ENCODE data around the gene RTL10. TPM values are rescaled to one million over a fixed set of nuclear protein-coding genes. Genes with fewer than 3 reads are reported as not detected.

The RTL10 gene
- polyA plus RNA-seq, 1 donor: 19.5 TPM

DNA sequence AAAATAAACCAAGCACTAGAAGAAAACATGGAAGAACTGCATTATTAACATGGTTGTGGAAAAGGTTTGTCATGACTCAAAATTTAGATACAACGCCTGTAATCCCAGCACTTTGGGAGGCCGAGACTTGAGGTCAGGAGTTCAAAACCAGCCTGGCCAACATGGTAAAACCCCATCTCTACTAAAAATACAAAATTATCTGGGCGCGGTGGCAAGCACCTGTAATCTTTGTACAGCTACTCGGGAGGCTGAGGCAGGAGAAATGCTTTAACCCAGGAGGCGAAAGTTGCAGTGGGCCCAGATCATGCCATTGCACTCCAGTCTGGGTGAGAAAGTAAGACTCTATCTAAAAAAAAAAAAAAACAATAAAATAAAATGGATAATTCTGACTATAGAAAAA is 23.7 kb downstream of the RTL10 start:
- DNase-seq: no peak
- no peaks in the 10 kb centered on the region for H3K36me3 ChIP-seq (ENCODE audit: control insufficient read depth, insufficient read depth, low read length)
- H3K4me1 ChIP-seq (ENCODE audit: control insufficient read depth, insufficient read depth, low read length): no peaks in the 10 kb centered on the region
- no peaks in the 10 kb centered on the region for H3K27me3 ChIP-seq (ENCODE audit: control insufficient read depth, insufficient read depth, low read length)
- no peaks in the 10 kb centered on the region for H3K9me3 ChIP-seq (ENCODE audit: control insufficient read depth, low read depth, low read length)
- no peak overlapping the region for H3K4me3 ChIP-seq (ENCODE audit: low read length)
- 95% methylated on average over 4 of the region's 6 CpGs for WGBS (ENCODE audit: insufficient coverage, low lambda C conversion rate)
- no peak overlapping the region for H3K27ac ChIP-seq (ENCODE audit: low read length)

DNA sequence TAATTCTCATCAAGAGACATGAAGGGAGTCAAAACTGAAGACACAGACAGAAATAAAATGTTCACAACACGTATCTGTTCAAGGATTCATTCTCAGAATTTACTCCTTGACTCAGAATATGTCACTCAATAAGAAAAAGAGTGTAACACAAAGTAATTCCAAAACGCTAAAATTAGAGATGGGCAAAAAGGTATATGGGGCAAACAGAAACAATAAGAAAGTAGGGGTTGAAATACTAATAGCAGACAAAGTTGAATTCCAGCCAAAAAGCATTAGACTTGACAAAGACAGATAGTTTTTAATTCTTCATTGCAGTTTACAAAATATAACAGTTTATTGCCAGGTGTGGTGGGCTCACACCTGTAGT is 26.7 kb downstream of the RTL10 start:
- no peak for DNase-seq
- no CpG with 5 or more reads among the region's 2 CpGs for WGBS (ENCODE audit: insufficient coverage, low lambda C conversion rate)
- Histone ChIP-seq H3K27ac (ENCODE audit: low read length) (no peak overlapping the region), H3K27me3 (ENCODE audit: control insufficient read depth, insufficient read depth, low read length) (no peaks in the 10 kb centered on the region), H3K9me3 (ENCODE audit: control insufficient read depth, low read depth, low read length) (no peaks in the 10 kb centered on the region), H3K36me3 (ENCODE audit: control insufficient read depth, insufficient read depth, low read length) (no peaks in the 10 kb centered on the region), H3K4me1 (ENCODE audit: control insufficient read depth, insufficient read depth, low read length) (peaks cover 17% of the 10 kb centered on the region), H3K4me3 (ENCODE audit: low read length) (no peak overlapping the region)

DNA sequence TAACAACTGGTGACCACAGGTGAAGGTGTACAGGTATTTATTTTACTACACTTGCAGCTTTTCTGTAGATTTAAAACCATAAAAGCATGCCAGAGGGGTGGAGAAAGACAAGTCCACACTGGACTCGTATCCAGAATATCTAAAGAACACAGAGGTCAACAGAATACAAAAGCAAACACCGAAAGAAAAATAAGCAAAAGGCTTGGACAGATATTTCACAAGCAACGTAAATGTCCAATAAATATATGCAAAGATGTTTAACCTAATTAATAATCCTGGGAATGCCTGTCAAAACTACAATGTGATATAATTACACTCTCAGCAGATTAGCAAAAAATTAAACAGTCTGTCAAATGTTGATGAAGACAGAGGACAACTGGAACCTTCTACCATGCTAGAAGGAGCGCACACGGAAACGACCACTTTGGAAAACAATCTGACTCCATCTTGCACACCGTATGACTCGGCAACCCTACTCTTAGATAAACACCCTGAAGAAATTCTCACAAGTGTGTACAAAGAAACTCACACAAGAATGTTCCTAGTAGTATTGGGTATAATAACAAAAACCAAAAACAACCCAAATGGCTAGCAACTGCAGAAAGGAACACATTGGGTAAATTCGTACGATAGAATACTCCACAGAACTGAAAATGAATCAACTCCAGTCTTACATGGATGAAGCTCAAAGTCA is 27.2 kb downstream of the RTL10 start:
- DNase-seq: no peak
- Histone ChIP-seq H3K4me3 (ENCODE audit: low read length) (no peak overlapping the region), H3K9me3 (ENCODE audit: control insufficient read depth, low read depth, low read length) (no peaks in the 10 kb centered on the region), H3K27ac (ENCODE audit: low read length) (no peak overlapping the region), H3K4me1 (ENCODE audit: control insufficient read depth, insufficient read depth, low read length) (peaks cover 22% of the 10 kb centered on the region), H3K27me3 (ENCODE audit: control insufficient read depth, insufficient read depth, low read length) (no peaks in the 10 kb centered on the region), H3K36me3 (ENCODE audit: control insufficient read depth, insufficient read depth, low read length) (no peaks in the 10 kb centered on the region)
- 67% methylated on average over 5 of the region's 10 CpGs for WGBS (ENCODE audit: insufficient coverage, low lambda C conversion rate)

DNA sequence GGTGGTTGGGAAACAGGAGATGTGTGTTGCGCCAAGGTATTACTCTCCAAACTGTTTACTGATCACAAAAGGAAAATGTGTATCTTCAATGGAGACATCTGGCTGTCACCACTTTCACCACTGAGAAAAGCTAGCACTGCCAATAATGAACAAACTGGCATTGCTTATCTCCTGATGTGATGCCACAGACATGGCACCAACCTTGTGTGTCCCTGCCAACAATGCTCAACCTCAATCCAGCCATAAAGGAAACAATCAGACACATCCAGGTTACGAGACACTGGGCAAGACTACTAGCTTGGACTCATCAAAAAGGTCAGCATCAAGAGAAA is 28.1 kb downstream of the RTL10 start:
- WGBS (ENCODE audit: insufficient coverage, low lambda C conversion rate): 17% methylated on average over 1 of the region's 2 CpGs
- Histone ChIP-seq H3K36me3 (ENCODE audit: control insufficient read depth, insufficient read depth, low read length) (no peaks in the 10 kb centered on the region), H3K4me3 (ENCODE audit: low read length) (no peak overlapping the region)

DNA sequence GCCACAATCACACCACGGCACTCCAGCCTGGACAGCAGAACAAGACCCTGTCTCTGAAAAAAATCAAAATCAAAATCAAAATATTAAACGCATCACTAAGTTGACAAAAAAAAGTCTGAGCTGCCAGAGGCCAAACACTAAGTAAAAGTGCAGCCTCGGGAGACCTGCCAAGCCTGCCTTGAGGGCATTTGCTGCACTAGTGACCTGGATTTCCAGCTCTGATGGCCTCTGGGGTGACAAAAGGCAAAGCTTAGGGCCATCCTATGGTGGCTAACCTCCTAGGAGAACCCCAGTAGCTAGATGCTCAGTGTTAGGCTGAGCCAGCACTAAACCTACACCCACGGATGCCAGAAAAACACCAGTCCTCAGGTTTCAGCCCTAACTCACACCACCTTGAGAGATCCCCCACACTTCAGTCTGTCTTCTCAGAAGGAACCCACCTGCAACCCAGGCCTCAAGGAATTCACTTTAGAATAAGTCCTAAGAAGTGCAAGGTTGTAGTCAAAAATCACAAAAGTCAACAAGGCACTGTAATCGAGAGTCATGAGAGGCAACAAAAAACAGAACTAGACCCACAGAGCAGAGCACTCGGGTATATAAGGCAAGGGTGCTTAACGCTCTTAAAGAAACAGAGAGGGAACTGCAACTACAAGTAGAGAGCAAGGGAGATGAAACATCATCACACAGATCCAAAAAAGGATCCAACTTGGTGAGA is 28.6 kb downstream of the RTL10 start:
- WGBS (ENCODE audit: insufficient coverage, low lambda C conversion rate): 92% methylated on average over 2 of the region's 7 CpGs
- Histone ChIP-seq H3K36me3 (ENCODE audit: control insufficient read depth, insufficient read depth, low read length) (no peaks in the 10 kb centered on the region), H3K9me3 (ENCODE audit: control insufficient read depth, low read depth, low read length) (no peaks in the 10 kb centered on the region), H3K4me1 (ENCODE audit: control insufficient read depth, insufficient read depth, low read length) (peaks cover 25% of the 10 kb centered on the region), H3K4me3 (ENCODE audit: low read length) (no peak overlapping the region), H3K27ac (ENCODE audit: low read length) (no peak overlapping the region), H3K27me3 (ENCODE audit: control insufficient read depth, insufficient read depth, low read length) (no peaks in the 10 kb centered on the region)
- no peak for DNase-seq

More for the DNA sequence above, 28.1 kb downstream of the RTL10 start:
- Histone ChIP-seq H3K9me3 (ENCODE audit: control insufficient read depth, low read depth, low read length) (no peaks in the 10 kb centered on the region), H3K27me3 (ENCODE audit: control insufficient read depth, insufficient read depth, low read length) (no peaks in the 10 kb centered on the region), H3K27ac (ENCODE audit: low read length) (no peak overlapping the region), H3K4me1 (ENCODE audit: control insufficient read depth, insufficient read depth, low read length) (peaks cover 25% of the 10 kb centered on the region)
- DNase-seq: no peak

DNA sequence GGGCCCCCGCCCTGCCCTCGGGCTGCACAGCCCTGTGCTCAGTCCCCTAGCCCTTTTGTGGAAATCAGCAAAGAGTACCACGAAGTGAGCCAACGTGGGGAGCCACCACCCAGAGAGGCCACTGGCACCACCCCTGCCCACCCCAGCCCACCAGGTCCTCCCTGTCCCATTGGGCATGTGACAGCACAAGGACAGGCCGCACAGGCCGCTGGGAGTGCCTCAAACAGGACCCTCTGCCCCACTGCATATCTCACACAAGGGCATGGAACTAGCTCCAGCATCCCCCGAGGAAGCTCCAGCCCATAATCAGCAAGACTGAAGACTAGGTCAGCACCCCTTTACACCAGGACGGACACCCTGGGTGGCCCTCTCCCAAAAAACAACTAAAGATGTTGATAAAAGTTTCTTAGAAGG is 29.7 kb downstream of the RTL10 start:
- H3K27ac ChIP-seq (ENCODE audit: low read length): peak overlapping the region; percentile 51

DNA sequence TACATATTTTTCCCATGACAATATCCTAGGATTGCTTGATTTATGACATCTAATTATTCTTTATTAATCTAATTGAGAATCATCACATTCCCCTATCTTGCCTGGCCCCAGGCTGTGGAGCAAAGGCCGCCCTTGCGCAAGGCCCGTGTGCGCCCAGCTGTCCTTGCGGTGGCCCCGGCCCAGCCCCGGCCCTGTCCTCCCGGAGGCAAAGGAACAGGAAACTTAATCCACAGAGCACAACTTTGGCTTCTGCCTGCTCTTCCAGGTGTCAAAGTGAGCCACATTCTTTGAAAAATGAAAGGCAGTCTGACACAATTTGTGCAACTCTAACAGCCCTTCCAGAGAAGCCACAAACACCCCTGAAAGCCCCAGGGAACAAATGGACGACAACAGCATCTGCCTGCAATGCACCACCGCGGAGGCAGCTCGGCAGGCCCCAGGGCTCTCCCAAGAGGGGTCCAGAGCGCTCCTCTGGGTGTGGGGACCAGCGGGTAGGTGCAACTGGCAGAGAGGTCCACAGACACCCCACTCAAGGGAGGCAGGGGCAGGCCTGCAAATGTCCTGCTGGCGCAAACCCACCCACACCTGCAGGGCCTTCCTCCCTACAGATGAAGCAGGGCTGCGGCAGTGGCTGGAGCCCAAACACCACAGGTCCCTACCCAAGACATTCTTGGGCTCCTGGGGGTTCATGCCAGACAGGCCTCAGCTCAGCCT is 30.3 kb downstream of the RTL10 start:
- H3K4me3 ChIP-seq (ENCODE audit: low read length): no peak overlapping the region
- no peaks in the 10 kb centered on the region for H3K9me3 ChIP-seq (ENCODE audit: control insufficient read depth, low read depth, low read length)
- peaks cover 25% of the 10 kb centered on the region for H3K4me1 ChIP-seq (ENCODE audit: control insufficient read depth, insufficient read depth, low read length)
- WGBS (ENCODE audit: insufficient coverage, low lambda C conversion rate): no CpG with 5 or more reads among the region's 16 CpGs
- DNase-seq: peak; percentile 82 to 87
- peak overlapping the region; percentile 51 for H3K27ac ChIP-seq (ENCODE audit: low read length)
- no peaks in the 10 kb centered on the region for H3K36me3 ChIP-seq (ENCODE audit: control insufficient read depth, insufficient read depth, low read length)
- no peaks in the 10 kb centered on the region for H3K27me3 ChIP-seq (ENCODE audit: control insufficient read depth, insufficient read depth, low read length)

More for the DNA sequence above, 29.7 kb downstream of the RTL10 start:
- WGBS (ENCODE audit: insufficient coverage, low lambda C conversion rate): no CpG with 5 or more reads among the region's 8 CpGs
- H3K9me3 ChIP-seq (ENCODE audit: control insufficient read depth, low read depth, low read length): no peaks in the 10 kb centered on the region
- peaks cover 25% of the 10 kb centered on the region for H3K4me1 ChIP-seq (ENCODE audit: control insufficient read depth, insufficient read depth, low read length)
- H3K4me3 ChIP-seq (ENCODE audit: low read length): no peak overlapping the region
- H3K36me3 ChIP-seq (ENCODE audit: control insufficient read depth, insufficient read depth, low read length): no peaks in the 10 kb centered on the region
- no peak for DNase-seq
- H3K27me3 ChIP-seq (ENCODE audit: control insufficient read depth, insufficient read depth, low read length): no peaks in the 10 kb centered on the region

DNA sequence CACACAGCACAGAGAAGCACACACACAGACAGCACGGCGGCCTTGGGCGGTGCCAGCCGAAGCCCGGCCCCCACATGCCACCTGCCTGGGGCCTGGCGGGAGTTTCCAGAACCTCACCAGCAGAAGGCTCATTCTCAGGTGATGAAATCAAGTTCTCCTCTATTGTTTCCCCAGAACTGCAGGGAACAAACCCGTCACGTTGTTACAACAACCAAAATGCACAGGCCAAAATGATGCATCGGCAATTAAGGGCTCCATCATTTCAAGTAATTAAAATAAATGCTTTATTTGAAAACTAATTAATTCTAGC is 30.8 kb downstream of the RTL10 start:
- Histone ChIP-seq H3K36me3 (ENCODE audit: control insufficient read depth, insufficient read depth, low read length) (no peaks in the 10 kb centered on the region), H3K27ac (ENCODE audit: low read length) (peak overlapping the region; percentile 51), H3K4me3 (ENCODE audit: low read length) (no peak overlapping the region), H3K27me3 (ENCODE audit: control insufficient read depth, insufficient read depth, low read length) (no peaks in the 10 kb centered on the region), H3K9me3 (ENCODE audit: control insufficient read depth, low read depth, low read length) (no peaks in the 10 kb centered on the region), H3K4me1 (ENCODE audit: control insufficient read depth, insufficient read depth, low read length) (peaks cover 25% of the 10 kb centered on the region)
- no CpG with 5 or more reads among the region's 9 CpGs for WGBS (ENCODE audit: insufficient coverage, low lambda C conversion rate)
- DNase-seq: peak; percentile 76 to 84

DNA sequence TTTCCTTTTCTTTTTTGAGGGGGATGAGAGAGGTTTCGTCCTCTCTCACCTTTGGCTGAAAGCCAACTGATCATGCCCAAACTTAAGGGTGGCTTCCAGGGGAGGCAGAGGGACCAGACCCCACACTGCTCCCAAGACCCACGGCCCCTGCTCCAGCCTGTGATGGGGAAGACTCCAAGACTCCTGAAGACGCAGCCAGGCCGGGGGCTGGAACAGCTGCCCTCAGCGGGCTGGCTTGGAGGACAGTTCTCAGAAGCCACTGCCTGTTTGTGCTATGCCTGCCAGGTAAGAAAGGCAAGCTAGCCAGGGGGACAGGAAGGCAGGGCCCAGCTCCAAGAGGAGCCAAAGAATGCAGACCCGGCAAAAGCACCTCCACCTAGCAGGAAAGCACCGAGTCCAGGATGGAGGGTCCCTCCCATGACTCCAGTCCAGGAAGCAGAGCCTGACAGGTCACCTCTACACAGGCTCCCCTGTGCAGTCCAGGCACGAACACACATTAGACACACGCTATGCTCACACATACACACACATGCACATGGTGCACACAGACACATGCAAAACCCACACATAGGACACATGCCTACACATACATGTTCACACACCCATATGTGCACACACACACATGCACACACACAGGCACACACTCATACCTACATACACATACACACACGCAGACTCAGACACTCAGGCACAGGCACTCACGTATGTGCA is 31.3 kb downstream of the RTL10 start:
- no peaks in the 10 kb centered on the region for H3K9me3 ChIP-seq (ENCODE audit: control insufficient read depth, low read depth, low read length)
- peak overlapping the region; percentile 51 for H3K27ac ChIP-seq (ENCODE audit: low read length)
- WGBS (ENCODE audit: insufficient coverage, low lambda C conversion rate): no CpG with 5 or more reads among the region's 11 CpGs
- H3K27me3 ChIP-seq (ENCODE audit: control insufficient read depth, insufficient read depth, low read length): no peaks in the 10 kb centered on the region
- no peak for DNase-seq
- H3K4me3 ChIP-seq (ENCODE audit: low read length): no peak overlapping the region
- H3K36me3 ChIP-seq (ENCODE audit: control insufficient read depth, insufficient read depth, low read length): no peaks in the 10 kb centered on the region
- peaks cover 25% of the 10 kb centered on the region for H3K4me1 ChIP-seq (ENCODE audit: control insufficient read depth, insufficient read depth, low read length)

DNA sequence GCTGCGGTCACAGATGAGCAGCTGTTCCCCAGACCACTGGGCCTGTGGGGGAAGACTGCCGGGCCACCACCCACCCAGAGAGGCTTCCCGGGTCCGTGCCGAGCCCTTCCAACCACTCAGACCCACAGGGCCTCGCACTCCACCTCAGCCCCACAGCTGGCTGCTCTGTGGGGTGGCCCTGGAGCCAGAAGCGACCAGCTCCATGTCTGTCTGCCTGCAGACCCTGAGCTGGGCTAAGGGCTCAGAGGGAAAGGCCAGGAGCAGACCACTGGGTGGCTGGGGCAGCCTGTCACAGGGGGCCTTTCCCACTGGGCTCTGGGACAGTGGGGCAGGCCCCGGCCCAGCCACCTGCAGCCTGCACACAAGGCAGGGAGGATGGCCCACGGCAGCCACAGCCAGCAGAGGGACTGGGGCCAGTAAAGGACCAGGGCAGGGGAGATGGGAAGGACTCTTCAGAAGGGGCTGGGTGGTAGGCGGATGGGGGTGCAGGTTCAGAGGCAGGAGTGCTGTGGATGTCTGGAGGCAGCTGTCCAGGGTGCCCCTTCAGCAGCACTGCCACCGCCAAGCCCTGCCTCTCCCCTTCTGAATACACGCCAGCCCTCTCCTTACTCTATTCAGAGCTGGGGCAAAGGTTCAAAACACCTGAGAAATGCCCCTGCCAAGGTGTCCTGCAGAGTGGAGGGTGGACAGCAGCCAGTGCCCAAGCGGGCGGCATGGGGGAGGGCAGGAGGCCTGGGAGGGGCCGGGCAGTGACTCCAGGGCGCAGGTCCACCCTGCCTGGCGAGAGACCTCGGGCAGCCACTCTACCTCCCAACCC is 32.2 kb downstream of the RTL10 start:
- DNase-seq: no peak
- H3K27me3 ChIP-seq (ENCODE audit: control insufficient read depth, insufficient read depth, low read length): no peaks in the 10 kb centered on the region

More for the DNA sequence above, 32.2 kb downstream of the RTL10 start:
- Histone ChIP-seq H3K36me3 (ENCODE audit: control insufficient read depth, insufficient read depth, low read length) (no peaks in the 10 kb centered on the region), H3K9me3 (ENCODE audit: control insufficient read depth, low read depth, low read length) (no peaks in the 10 kb centered on the region), H3K4me3 (ENCODE audit: low read length) (no peak overlapping the region), H3K27ac (ENCODE audit: low read length) (no peak overlapping the region), H3K4me1 (ENCODE audit: control insufficient read depth, insufficient read depth, low read length) (peaks cover 25% of the 10 kb centered on the region)
- WGBS (ENCODE audit: insufficient coverage, low lambda C conversion rate): no CpG with 5 or more reads among the region's 18 CpGs

Measured in large intestine (tissue), 3 donors.